HG03439 (cell line): ENCODE measurements around the gene CRYGN.

Source experiments
- ATAC-seq: cut with Tn5 transposase; IDR thresholded peaks from one replicate; pipeline ENCODE4 v1.9.1; 2021; ENCODE audit warnings: mild to moderate bottlenecking, moderate library complexity; ENCODE audit not compliant: unreplicated experiment

Gene CRYGN

GRCh38 chr7:151381348-151382078 lies 58.4 kb downstream of the CRYGN start:
- no peak for ATAC-seq

- ATAC-seq = no peak
These were observed 58.9 kb downstream of the CRYGN start for GRCh38 chr7:151381098-151381347.

GRCh38 chr7:151380199-151381097 lies 59.5 kb downstream of the CRYGN start:
- ATAC-seq = no peak

GRCh38 chr7:151379534-151380198 lies 60.3 kb downstream of the CRYGN start:
- ATAC-seq = no peak

- no peak for ATAC-seq
These were observed 60.8 kb downstream of the CRYGN start for GRCh38 chr7:151379193-151379520.
